BE2C (cell line): ENCODE data around the gene SLC22A23.

Experiments
- DNase-seq: peaks from one replicate; pipeline ENCODE4 v3.0.0-alpha.2; 2020
- H3K27me3 ChIP-seq: fragments of 250-450 bp; sonication (Bioruptor Pico); 2 replicates; pipeline ENCODE4 v1.5.1; 2020; ENCODE audit warnings: mild to moderate bottlenecking
- H3K36me3 ChIP-seq: fragments of 250-450 bp; sonication (Bioruptor Pico); 2 replicates; pipeline ENCODE4 v1.5.1; 2020; ENCODE audit warnings: mild to moderate bottlenecking
- H3K4me1 ChIP-seq: fragments of 250-450 bp; sonication (Bioruptor Pico); 2 replicates; pipeline ENCODE4 v1.5.1; 2020
- H3K4me3 ChIP-seq: 2 replicates; pipeline ENCODE4 v1.5.1; 2011; ENCODE audit warnings: low read depth, low read length
- H3K9me3 ChIP-seq: fragments of 250-450 bp; sonication (Bioruptor Pico); 2 replicates; pipeline ENCODE4 v1.5.1; 2020
- CTCF ChIP-seq: IDR thresholded peaks from 2 replicates; pipeline ENCODE4 v1.5.1; 2012; ENCODE audit warnings: mild to moderate bottlenecking, low read depth, low read length

The SLC22A23 gene

GRCh38 chr6:3323696-3324261, 133.1 kb downstream of the SLC22A23 start:
- no peak for TF ChIP-seq CTCF
- peaks cover 6% of the 10 kb centered on the region; the same call in 1 of the 2 replicates for H3K27me3 ChIP-seq
- no peak for DNase-seq
- H3K36me3 ChIP-seq, result no peaks in the 10 kb centered on the region
- H3K4me1 ChIP-seq, result no peaks in the 10 kb centered on the region
- no peaks in the 10 kb centered on the region for H3K9me3 ChIP-seq
- no peak overlapping the region for H3K4me3 ChIP-seq

- Histone ChIP-seq H3K27me3 (peaks cover 6% of the 10 kb centered on the region; the same call in 1 of the 2 replicates), H3K4me3 (no peak overlapping the region), H3K9me3 (no peaks in the 10 kb centered on the region), H3K36me3 (no peaks in the 10 kb centered on the region), H3K4me1 (no peaks in the 10 kb centered on the region)
- TF ChIP-seq CTCF, result no peak
- no peak for DNase-seq
Measured at GRCh38 chr6:3323148-3323547, 133.7 kb downstream of the SLC22A23 start.

GRCh38 chr6:3322366-3322890, 134.4 kb downstream of the SLC22A23 start:
- DNase-seq, result no peak
- no peak overlapping the region for H3K4me3 ChIP-seq
- no peaks in the 10 kb centered on the region for H3K4me1 ChIP-seq
- H3K36me3 ChIP-seq, result no peaks in the 10 kb centered on the region
- TF ChIP-seq CTCF, result no peak
- H3K9me3 ChIP-seq, result no peaks in the 10 kb centered on the region
- H3K27me3 ChIP-seq, result peaks cover 6% of the 10 kb centered on the region; the same call in 1 of the 2 replicates

GRCh38 chr6:3321875-3322274, 135.0 kb downstream of the SLC22A23 start:
- DNase-seq, result no peak
- no peak for TF ChIP-seq CTCF

GRCh38 chr6:3321042-3321441, 135.8 kb downstream of the SLC22A23 start:
- Histone ChIP-seq H3K4me1 (no peaks in the 10 kb centered on the region), H3K27me3 (peaks cover 14% of the 10 kb centered on the region; the same call in 1 of the 2 replicates), H3K4me3 (no peak overlapping the region), H3K36me3 (no peaks in the 10 kb centered on the region), H3K9me3 (no peaks in the 10 kb centered on the region)
- no peak for DNase-seq
- TF ChIP-seq CTCF, result no peak

More at GRCh38 chr6:3321875-3322274, 135.0 kb downstream of the SLC22A23 start:
- Histone ChIP-seq H3K4me3 (no peak overlapping the region), H3K27me3 (peaks cover 11% of the 10 kb centered on the region; the same call in 1 of the 2 replicates), H3K4me1 (no peaks in the 10 kb centered on the region), H3K9me3 (no peaks in the 10 kb centered on the region), H3K36me3 (no peaks in the 10 kb centered on the region)

- Histone ChIP-seq H3K4me1 (no peaks in the 10 kb centered on the region), H3K9me3 (no peaks in the 10 kb centered on the region), H3K4me3 (no peak overlapping the region), H3K36me3 (no peaks in the 10 kb centered on the region), H3K27me3 (peaks cover 14% of the 10 kb centered on the region; the same call in 1 of the 2 replicates)
- no peak for TF ChIP-seq CTCF
- no peak for DNase-seq
Measured at GRCh38 chr6:3320238-3320811, 136.5 kb downstream of the SLC22A23 start.
